ENCODE measurements around the gene C1QTNF4. TPM values are rescaled to one million over a fixed set of nuclear protein-coding genes. Genes with fewer than 3 reads are reported as not detected.
A peak's percentile ranks its signal among the peaks of the same experiment; 100 is the strongest.

Gene C1QTNF4
- total and polyA plus RNA-seq, 9 of the 15 experiments (the other 6 are each of a cell fraction or from before 2014, with no cell fraction given), result not detected

DNA sequence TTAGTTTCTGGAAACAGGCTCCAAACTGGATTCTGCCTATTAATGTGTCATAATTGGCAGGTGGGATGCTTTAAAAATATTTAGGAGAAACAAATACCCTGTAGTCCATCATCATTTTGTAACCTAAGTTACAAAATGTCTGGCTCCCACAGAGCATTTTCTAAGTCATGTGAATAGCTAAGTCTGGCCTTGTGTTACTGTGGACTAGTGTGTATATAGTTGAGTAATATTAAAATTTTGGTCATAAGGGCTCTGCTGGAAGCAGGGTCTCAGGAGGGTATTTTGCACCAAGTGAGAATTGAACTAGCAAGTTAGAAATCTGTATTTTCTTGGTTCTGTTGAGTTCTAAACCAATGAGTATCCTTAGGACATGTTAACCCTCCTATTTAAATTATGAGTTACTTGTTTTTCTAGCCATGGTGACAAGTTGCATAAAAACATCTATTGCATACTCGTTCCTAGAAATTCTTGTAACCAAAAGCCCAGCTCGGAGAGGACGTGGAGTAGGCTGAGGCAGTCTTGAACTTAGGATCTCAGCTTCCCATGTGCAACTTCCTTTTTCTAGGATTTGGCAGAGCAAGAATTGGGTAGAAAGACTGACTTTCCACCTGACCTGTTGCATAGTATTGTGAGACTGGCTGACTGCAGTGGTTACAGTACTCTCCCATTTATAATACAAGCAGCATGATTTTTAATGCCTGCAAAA, 23.4 kb downstream of the C1QTNF4 start:
- in situ Hi-C loops (cut with MboI) (no loop called here), intact Hi-C loops (cut with micrococcal nuclease) (no loop called here)
- Histone ChIP-seq H4K20me1 (replicated peaks; ENCODE audit: control insufficient read depth, insufficient read depth, low read length) (no peaks in the 10 kb centered on the region), H2AFZ (ENCODE audit: low read depth, low read length) (no peak overlapping the region), H3K79me2 (ENCODE audit: control insufficient read depth, insufficient read depth, low read length) (peaks cover 34% of the 10 kb centered on the region), H3K9ac (ENCODE audit: insufficient read depth in 1 of 2, low read depth in 2 of 2, low read length in 2 of 2) (no peak overlapping the region), H3K36me3 (ENCODE audit: control insufficient read depth, insufficient read depth, low read length) (peaks cover 68% of the 10 kb centered on the region; the same call in 2 of the 3 replicates), H3K27me3 (ENCODE audit: control insufficient read depth in 2 of 2, insufficient read depth in 2 of 2, low read length in 2 of 2) (no peaks in the 10 kb centered on the region), H3K9me1 (ENCODE audit: control insufficient read depth, insufficient read depth, low read length) (no peaks in the 10 kb centered on the region), H3K27ac (ENCODE audit: extremely low read depth, low read depth, low read length) (no peak overlapping the region), H3K4me3 (no peak overlapping the region), H3K4me2 (ENCODE audit: insufficient read depth, low read length) (no peak overlapping the region), H3K4me1 (replicated peaks in 1 of 2; ENCODE audit: control insufficient read depth in 2 of 2, insufficient read depth in 2 of 2, low read length in 2 of 2) (peaks cover 0 to 9% of the 10 kb centered on the region in 2 experiments; a peak in 2 of 5 replicates), H3K9me3 (replicated peaks; ENCODE audit: control insufficient read depth, insufficient read depth, low read depth, low read length) (no peaks in the 10 kb centered on the region)
- no TSS peak for BruUV-seq (replicated peaks)
- peak in 2 of 4 experiments; percentile 3 to 5 for DNase-seq (ENCODE audit: extremely low read depth in 1 of 4, low spot score in 3 of 4)
- FAIRE-seq, result no peak
- ATAC-seq, result no peak
- TF ChIP-seq ELF1 (tag; IDR thresholded peaks at IDR 0.05), result no peak
- TF ChIP-seq, protein P1, sequence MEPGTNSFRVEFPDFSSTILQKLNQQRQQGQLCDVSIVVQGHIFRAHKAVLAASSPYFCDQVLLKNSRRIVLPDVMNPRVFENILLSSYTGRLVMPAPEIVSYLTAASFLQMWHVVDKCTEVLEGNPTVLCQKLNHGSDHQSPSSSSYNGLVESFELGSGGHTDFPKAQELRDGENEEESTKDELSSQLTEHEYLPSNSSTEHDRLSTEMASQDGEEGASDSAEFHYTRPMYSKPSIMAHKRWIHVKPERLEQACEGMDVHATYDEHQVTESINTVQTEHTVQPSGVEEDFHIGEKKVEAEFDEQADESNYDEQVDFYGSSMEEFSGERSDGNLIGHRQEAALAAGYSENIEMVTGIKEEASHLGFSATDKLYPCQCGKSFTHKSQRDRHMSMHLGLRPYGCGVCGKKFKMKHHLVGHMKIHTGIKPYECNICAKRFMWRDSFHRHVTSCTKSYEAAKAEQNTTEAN (CRISPR knock-in tag; IDR thresholded peaks at IDR 0.05), result no peak
- no peak for TF ChIP-seq EGR1 (conservative IDR thresholded peaks at IDR 0.05)
- TF ChIP-seq ATF7 (IDR thresholded peaks at IDR 0.05), result no peak
- TF ChIP-seq DNMT1 (IDR thresholded peaks at IDR 0.05), result no peak
- TF ChIP-seq ZNF589 (CRISPR knock-in tag; IDR thresholded peaks at IDR 0.05; ENCODE audit: low read depth), result no peak
- no peak for TF ChIP-seq SP2 (IDR thresholded peaks at IDR 0.05; ENCODE audit: extremely low read depth, low read depth, low read length, poor library complexity, severe bottlenecking)
- TF ChIP-seq SIN3A (IDR thresholded peaks at IDR 0.05; ENCODE audit: borderline replicate concordance in 2 of 2, control insufficient read depth in 1 of 2, low read depth in 2 of 2, low read length in 2 of 2), result no peak
- TF ChIP-seq CTCFL (IDR thresholded peaks at IDR 0.05; ENCODE audit: borderline replicate concordance, insufficient read depth, low read depth, low read length, poor library complexity, severe bottlenecking), result no peak
- no peak for TF ChIP-seq THRAP3 (IDR thresholded peaks at IDR 0.05; ENCODE audit: borderline replicate concordance)
- TF ChIP-seq CREM (IDR thresholded peaks at IDR 0.05; ENCODE audit: low read depth), result no peak
- TF ChIP-seq CBFA2T3 (IDR thresholded peaks at IDR 0.05), result no peak
- no peak for TF ChIP-seq ZC3H11A (IDR thresholded peaks at IDR 0.05; ENCODE audit: low read depth, low read length)
- 90% methylated on average over 3 of the region's 3 CpGs for WGBS (ENCODE audit: insufficient coverage, low coverage, missing lambda C conversion rate)
- ChIA-PET CTCF (ENCODE audit: low intra/inter-chr PET ratio) (no interaction called here), POLR2A (interaction anchor here (0.8 to 1.0 kb wide), 3 partner anchors 8 to 91 kb away, joined by 3 read pairs; partner anchors contain the start of genes FAM180B, KBTBD4 and NDUFS3)

All from K562 (cell line).